NCI-H1694 treated with DMSO at 0.1 percent for 48 hours (cell line): ENCODE measurements around the gene FADS1.
A peak's percentile ranks its signal among the peaks of the same experiment; 100 is the strongest.

Experiments used
- DNase-seq: peaks from one replicate; lab custom pipeline; 2025; lab: John Stamatoyannopoulos, UW

Gene FADS1

DNA sequence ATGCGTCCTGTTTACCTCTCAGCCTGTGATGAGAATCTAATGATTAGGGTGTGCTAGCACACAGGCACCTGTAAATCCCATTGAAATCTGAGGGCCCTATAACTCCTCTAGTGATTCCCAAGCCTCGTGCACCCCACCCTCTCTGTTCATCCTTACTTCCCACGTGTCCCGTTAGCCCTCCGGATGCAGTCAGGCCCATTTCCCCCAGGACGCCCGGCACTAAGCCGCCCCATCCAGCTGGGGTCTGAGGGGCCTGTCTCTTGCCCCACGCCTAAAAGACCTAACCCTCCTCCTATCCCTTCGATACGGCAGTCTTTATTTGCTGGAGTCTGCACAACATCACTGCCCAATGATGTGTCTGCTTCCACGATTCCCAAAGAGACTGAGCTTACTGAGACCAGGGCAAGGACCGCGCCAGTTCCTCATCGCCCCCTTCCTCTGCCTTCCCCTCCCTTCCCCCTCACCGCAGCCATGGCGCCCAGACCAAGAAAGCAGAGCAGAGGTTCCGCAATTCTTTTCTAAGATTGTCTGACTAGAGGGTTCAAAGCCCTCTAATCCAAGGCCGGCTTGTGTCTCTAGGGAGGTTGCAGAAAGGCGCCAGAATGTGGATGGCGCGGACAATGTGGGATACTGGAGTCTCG lies 10.2 kb upstream of the FADS1 start:
- DNase-seq = peak; percentile 25

DNA sequence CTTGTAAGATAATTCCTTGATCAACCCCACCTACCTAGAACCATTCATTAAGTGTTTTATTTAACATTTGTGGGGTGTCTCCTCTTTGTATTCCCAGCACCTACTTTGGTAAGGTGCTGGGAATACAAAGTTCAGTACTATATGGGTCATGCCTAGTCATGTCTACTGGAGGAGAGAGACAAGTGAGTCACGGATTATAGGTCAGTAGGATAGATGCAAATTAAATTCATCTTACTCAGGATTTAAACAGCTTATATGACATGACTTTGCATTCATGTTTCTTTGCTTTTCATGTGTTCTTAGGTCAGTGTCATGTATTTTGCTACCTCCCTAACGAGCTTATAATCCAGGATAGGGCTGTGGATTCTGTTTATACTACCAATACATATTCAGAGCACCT lies 3.4 kb upstream of the FADS1 start:
- DNase-seq = no peak

DNA sequence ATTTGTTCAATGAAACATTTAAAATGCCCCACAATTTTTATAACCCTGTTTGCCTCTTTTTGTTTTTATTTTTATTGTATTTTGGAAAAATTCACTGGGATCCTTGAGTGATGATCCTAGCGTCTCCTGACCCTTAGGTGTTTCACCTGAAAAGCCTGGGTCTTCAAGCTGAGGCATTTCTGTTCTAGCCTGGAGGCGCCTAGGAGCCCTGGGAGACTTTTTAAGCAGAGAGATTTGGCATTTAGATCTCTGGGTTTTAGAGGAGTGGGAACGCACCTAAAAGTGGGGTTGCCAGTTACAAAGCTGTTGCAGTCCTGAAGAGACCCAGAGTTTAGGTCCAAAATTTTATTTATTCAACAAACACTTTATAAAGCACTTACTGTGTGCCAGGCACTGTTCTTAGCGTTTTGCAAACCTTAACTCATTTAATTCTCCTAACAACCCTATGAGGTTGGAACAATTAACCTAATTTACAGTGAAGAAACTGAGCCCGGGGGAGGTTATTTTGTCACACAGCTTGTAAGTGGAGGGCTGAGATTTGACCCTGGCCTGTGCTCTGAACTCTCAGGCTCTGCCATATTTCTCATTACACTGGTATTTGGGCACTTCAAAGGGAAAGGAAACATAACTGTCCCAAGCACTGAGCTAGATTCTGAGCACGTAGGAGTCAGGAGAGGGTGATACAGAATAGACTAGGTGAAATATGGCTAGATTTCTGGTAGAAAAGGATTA lies 834 bp upstream of the FADS1 start:
- no peak for DNase-seq

DNA sequence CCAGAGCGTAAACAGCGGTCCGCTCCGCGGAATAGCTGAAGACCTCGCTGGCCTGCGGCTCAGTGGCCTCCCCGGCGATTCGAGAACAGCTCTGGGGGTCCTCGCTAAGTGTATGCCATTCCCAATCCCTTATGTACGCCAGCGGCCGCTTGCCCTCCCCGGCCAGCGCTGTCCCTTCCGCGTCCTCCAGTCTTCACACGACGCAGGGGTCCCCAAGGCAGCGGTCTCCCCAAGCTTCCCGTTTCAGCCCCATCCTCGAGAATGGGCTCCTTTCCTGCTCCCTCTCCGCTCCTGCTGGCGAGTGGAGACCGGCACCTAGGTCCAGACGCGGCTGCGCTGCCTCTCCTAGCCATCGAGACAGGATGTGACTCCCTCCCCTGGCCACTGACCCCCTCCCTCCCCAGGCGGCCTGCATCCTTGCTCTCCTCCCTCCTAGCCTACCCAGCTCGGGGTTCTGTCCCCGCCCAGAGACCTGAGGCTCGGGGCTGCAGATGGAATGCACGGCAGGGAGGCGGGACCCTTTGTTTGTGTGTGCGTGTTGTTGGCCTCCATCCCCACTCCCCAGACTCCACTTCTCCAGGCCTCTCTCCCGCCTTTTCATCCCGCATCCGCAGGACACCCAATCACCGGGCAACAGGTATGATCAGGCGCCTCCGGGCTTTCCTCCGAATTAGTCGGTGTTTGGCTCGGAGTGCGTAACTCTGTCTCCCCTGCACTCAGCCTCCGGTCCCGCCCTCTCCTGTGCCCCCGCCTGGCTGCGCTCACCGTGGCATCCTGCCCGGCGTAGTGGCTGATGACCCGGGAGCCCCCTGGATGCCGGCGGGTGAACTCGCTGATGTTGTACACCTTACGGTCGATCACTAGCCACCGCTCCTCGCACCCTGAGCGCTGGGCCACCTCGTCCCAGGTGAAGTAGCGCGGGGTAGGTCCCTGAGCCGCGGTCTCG lies 740 bp downstream of the FADS1 start:
- DNase-seq = peak; percentile 28

DNA sequence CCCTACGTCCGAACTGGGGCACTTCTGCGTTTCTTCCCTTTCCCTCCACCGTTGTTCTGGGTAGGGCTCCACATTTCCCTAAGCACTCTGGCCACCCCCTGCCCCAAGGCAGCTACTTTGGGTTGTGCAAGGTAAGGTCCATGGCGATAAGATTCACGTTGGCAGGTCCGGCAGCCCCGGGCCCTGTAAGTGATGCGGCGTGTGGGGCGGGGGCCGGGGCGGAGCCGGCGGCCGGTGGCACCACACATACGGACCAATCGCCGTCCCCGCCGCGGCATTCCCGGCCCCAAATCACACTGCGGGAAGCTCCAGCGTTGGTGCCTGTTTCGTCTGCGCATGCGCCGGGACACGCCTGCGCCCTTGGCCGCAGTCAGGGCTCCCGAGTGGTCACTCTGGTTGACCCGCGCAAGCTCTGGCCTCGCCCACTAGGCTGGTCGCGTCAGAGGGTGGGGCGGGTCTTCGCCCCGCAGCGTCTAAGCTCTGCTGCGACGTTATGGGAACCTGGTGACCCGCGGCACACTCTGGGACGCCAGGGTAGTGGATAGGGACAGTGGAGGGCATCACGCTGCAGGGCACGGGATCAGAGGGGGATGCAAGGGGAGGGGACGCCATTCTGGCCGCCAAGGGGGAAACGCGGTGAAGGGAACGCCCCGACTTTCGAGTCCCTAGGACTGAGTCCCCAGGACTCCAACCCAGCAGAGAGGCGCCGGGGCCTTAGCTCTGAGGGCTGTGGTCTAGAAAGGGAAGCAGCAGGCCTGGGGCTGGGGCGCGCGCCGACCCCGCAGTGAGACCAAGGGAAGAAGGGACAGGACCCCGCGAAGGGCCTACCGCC lies 1.6 kb downstream of the FADS1 start:
- peak; percentile 46 for DNase-seq

DNA sequence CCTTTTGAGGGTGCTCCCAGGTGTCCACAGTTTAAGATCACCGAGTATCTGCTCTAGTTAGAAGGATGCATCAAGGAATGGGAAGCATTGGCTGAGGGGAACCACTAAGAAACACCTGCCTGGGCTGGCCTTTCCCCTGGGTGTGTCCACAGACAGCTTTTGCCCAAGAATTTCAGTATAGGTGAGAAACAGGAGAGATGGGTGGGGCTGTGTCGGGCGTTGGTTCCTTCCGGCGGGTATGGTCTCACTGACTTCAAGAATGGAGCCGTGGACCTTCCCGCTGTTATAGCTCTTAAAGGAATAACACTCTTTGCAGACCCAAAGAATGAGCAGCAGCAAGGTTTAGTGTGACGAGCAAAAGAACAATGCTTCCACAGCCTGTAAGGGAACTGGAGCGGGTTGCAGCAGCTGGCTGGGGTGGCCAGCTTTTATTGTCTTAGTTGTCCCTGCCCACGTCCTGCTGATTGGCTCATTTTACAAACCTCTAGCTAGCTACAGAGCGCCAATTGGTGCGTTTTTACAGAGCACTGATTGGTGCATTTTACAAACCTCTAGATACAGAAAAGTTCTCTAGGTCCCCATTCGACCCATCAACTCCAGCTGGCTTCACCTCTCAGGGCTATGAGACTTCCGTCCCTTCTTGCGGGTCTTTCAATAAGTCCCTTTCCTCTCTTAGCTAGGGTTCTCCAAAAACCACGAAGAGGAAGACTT lies 2.4 kb downstream of the FADS1 start:
- no peak for DNase-seq

DNA sequence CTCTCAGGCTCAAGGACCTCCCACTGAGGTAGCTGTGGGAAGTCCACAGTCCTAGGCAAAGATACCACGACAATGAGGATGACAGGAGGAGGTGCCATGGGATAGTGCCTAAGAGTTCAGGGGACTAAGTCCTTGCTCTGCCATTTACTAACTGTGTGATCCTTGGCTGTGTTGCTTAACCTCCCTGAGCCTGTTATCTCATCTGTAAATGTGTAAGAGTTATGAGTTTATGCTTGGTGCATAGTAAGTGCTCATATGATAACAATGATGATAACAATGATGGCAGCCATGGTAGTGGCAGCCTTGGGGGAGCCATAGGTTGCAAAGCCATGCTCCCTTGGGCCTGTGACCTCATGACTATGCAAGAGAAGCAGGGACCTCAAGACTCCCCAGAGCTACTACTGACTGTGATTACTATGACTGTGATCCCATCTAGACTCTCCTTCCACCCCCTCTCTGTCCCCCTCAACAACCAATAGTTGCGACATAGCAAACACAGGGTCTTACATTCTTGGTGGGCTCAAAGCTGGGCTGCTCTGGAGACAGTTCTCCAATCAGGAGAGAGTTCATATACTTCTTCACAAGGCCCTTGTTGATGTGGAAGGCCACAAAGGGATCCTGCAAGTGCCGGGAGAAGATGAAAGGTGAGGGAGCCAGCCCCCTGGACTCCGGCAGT lies 3.9 kb downstream of the FADS1 start:
- no peak for DNase-seq

DNA sequence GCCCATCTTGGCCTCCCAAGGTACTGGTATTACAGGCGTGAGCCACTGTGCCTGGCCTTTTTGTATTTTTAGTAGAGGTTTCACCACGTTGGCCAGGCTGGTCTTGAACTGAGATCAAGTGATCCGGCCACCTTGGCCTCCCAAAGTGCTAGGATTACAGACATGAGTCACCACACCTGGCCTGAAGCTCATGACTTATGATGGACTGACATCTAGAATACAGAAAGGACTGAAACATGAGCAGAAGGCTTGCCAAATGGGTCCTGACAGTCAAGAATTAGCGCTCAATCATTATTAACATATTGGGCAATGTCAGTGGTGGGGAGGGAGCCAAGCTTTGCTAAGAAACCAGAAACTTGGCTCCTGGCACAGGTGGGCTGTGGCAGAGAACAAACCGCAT lies 5.0 kb downstream of the FADS1 start:
- DNase-seq = no peak

DNA sequence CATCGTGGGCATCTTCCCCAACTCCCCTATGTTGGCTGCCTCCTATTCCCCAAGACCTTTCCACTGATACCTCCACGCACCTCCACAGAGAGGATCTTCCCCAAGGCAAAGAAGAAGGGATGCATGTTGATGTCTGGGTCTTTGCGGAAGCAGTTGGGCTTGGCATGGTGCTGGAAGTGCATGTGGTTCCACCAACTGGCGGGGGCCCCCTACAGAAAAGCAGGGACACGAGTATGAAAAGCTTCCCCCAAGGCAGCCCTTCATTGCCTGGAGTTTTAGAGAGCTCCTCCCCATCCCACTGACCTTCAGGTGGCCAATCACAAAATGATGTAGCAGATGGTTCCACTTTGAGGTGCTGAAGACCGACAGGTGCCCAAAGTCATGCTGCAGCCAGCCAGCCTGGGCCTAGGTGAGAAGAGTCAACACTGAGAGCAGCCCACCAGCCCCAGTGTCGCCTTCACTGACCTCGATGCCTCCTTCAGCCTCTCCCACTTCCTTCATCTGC lies 6.1 kb downstream of the FADS1 start:
- no peak for DNase-seq

DNA sequence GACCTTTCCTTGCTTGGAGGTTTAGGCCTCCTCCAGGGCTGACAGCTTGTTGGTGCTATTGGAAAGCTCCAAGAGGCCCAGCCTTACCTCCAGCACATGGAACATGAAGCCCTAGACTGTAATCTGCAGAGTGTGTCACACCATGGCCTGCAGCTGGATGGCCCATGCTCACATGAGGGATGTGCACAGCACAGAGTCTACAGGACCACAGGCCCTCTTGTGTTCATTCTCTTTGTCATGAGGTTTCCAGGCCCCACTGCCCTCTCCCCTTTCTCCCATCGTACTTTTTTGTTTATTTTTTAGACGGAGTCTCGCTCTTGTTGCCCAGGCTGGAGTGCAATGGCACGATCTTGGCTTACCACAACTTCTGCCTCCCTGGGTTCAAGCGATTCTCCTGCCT lies 10.0 kb downstream of the FADS1 start:
- DNase-seq = no peak

DNA sequence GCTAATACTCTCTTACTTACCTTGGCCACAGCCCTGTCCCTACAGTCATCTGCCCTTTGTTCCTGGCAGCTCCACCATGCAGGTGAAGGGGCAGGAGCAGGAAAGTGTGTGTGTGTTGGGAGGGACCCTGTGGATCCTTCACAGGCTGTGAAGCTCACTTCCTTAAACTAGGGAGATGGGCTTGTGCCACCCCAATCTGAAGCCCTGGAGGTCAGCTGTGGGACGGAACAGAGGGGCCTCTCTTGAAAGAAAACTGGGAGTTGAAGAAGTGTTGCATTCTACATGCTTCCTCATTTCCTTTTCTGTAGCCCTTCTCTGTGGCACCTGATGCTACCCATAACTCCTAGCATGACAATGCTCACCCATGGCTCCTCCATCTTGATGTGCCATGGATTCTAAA lies 11.7 kb downstream of the FADS1 start:
- DNase-seq = no peak

DNA sequence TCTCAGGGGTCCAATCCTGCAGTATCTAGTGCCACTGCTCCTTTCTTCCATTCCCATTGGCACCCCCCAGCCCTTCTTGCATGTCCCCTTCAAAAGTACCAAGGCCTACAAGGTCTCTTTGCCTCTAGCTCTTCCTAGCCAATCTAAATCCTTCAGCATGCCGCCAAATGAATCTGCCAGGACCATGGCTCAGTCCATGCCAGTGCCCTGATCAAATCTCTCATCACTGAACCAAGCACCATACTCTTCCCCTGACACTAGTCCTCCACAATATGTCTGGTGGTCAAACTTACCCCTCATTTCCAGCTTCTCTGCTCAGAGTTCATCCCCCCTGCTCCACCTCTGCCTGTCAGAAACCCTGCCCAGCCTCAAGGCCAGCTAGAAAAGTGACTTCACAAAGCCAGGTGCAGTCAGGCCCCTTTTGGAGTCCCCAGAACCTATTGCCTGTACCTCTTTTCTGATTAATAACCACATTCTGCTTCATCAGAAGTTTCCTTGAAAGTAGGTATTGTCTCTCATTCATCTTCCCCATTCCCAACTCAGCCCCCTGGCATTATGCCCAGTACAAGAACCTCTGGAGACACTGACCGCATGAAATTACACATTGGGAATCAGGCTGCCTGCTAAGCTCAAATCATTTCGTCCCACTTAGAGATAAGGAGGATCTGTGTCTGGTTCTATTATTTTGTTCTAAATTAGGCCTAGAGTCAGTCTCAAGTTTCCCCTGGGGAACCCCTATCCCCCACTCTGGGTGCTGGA lies 12.7 kb downstream of the FADS1 start:
- DNase-seq = no peak

DNA sequence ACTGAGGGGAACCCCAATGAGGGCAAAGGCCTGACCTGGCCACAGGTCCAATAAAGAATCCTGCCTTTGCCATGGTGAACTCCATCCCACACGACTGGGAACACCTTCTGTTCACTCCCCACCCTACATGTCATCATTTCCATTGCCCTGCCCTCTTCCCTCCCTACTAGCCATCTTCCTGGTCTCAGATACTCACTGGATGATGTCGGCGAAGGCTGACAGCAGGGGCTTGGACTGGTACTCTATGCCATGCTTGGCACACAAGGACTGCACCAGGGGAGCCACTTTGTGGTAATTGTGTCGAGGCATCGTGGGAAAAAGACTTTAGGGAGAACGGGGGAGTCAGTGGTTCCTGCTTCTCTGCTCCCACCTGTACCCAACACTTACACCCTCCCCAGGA lies 14.2 kb downstream of the FADS1 start:
- DNase-seq = no peak

DNA sequence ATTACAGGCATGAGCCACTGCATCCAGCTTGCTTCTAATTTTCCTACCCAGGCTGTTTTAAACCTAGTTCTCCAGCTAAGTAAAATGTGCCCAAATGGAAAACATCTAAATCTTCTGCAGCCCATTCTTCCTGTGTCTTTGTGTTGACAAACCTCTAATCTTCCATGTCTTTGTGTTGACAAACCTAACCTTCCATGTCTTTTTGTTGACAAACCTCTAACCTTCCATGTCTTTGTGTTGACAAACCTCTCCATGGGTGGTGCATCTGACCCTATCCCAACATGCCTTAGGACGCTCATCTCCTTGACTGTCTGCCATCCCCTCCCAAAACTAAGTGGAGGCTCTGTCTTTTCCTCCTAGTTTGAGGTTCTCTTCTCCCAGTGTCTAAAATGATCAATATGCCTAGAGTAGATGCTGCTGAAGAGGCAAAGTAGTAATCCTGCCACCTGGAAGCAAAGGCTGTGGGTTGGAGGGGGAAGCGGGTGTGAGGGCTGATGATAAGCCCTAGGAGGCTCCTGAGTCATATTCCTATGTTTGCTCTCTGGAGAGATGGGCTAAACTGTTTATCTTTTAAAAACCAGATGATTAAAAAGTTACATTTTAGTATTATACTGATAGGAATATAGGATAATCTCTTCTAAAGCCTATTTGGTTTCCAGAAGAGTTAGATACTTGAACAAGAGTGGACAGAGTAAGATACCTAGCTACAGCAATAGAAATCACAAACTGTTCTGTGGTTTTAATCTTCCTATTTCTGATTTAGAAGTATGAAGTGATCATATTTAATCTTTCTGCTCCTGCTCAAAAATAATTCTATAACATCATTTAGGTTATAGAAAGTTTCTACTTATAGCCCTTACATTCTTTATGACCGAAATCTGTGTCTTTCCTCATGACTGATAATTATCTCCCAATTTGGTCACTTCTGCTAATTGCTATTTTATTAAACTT lies 16.2 kb downstream of the FADS1 start:
- DNase-seq = no peak

DNA sequence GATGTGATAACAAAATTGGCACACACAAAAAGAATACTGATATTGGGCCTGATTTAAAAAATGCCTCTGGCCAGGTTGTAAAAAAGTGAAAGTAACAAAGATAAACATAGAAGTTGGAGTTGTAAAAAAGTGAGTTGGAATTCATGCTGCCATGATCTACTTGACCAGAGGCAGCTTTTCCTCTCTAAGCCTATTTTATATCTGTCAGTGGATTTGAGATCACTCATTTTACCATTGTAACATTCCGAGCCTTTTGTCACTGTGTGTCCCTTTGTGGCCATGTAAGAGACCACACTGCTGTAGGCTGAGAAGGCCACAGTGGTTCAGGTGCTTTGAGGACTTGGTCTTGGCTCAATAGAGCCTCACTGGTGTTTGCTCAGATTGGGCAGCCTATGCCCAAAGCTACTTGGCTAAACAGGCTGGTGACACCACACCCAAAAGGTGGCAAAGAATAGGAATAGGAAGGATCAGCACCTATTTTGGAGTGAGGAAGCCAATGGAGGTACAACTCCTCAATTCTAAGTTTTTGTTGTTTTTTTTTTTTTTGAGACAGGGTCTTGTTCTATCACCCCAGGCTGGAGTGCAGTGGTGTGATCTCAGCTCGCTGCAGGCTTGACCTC lies 17.0 kb downstream of the FADS1 start:
- DNase-seq = no peak

DNA sequence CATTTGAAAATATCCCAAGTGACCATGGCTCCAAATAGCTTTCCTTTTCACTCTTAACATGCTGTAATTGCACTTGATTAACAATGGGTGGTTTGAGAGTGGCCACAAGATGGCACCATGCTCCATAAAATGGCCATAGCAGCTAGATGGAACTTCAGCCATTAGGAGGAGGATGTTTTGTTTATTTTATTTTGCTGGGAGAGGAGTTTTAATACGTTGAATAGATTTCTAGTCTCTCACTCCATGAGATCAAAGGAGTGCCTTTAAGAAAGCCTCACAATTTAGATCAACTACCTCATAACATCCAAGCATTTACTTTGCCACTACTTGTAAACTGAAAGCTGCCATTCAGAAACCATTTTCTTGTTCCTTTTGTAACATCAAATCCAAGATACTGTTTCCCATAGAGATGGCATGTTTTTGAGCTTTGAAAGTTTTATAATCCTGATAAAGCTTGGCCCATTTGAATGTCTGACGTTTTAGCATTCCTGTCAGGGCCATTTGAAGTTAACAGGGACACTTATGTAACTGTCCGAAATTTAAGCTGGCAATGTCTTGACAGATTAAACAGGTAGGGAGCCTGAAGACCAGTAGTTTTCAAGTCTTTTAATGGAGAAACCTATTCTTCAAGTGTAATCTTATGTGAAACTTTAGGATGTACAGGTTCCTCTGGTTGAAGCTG lies 19.4 kb downstream of the FADS1 start:
- peak; percentile 53 for DNase-seq

DNA sequence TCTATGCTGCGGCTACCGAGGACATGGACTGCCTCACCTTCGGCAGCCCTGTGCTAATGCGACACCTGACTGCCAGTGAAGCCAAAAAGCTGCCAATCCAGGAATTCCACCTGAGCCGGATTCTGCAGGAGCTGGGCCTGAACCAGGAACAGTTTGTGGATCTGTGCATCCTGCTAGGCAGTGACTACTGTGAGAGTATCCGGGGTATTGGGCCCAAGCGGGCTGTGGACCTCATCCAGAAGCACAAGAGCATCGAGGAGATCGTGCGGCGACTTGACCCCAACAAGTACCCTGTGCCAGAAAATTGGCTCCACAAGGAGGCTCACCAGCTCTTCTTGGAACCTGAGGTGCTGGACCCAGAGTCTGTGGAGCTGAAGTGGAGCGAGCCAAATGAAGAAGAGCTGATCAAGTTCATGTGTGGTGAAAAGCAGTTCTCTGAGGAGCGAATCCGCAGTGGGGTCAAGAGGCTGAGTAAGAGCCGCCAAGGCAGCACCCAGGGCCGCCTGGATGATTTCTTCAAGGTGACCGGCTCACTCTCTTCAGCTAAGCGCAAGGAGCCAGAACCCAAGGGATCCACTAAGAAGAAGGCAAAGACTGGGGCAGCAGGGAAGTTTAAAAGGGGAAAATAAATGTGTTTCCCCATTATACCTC lies 20.8 kb downstream of the FADS1 start:
- no peak for DNase-seq
